ENCODE data around the gene KLF1.

Gene KLF1

DNA sequence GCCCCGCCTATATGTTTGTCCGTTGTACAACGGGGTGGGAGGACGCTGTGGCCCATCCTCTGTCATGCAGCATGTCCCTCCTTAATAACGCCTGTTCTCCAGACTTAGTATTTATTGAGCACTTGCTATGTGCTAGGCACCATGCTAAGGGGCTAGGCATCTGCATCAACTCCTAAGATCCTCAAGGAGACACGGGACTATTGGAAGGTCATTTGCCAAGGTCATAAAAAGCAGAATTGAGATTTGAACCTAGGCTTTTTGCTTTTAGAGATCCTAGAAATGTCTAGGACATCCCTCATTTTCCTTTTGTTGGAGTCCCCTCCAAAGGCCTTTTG, 50.5 kb downstream of the KLF1 start:
- no peak for DNase-seq

- DNase-seq = peak; percentile 28 to 77
Measured at GRCh38 chr19:12834976-12835757, 51.8 kb downstream of the KLF1 start.

DNA sequence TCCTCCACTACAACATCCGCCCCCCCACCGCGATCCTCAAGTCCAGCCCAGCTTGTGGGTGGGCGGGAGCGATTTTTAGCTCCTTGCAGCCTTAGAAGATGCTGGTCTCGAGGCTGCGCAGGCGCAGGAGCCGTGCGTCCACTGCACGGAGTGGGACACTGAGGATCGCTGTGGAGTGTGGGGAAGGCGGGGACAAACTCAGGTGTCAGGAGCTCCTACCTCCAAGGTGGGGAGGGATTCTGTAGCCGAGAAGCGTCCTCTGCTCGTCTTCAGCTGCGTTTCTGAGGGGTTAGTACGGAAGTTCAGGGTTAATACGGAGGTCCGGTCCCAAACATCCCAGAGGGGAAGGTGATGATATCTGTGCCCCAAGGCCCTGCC, 52.4 kb downstream of the KLF1 start, which contains the start of gene RTBDN:
RTBDN (minus strand) TSS at position 14 of the 378 bp plus-strand sequence. CDS start 4,600 bp downstream, outside the sequence.
- no peak for DNase-seq

All from SHP77 (cell line).